ENCODE results near the gene DNM3. TPM values are rescaled to one million over a fixed set of nuclear protein-coding genes. Genes with fewer than 3 reads are reported as not detected.

DNM3 gene
- polyA plus RNA-seq, 3 donors, result 0.15 TPM; not detected in 2

DNA sequence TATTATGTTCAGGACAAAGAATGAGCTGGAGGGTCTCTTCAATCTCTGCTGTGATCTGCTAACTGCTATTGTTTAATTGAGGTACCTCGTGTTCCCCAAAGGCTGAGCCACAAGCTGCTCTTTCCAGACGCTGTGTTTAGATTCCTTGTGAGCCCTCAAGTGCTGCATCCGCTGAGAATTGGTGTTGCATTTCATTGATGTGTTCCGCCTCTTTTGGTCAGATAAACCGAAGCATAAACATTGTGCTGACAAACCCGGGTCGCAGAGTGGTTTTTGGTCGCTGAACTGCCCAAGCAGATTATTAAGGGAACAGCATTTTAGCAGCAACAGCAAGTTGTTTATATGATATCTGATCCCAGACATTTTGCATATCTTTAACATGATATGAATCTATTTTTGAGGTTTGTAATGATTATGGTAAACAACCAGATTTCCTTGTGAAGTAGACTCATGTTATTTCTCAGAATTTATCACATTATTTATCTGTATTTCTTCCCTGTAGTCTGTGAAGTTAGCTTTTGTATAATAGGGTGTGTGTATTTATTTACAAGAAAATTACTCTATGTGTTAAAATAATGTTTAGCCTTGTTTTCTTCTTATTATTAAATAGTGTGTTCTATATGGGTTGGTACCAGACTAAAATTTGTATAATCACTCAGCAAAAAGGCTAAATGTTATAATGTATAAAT, 362.0 kb downstream of the DNM3 start:
- Histone ChIP-seq H3K9me3 (replicated peaks in 1 of 2; ENCODE audit: control insufficient read depth in 1 of 2, insufficient read depth in 1 of 2, low read length in 2 of 2) (peaks cover 0 to 7% of the 10 kb centered on the region in 2 donors), H3K4me3 (replicated peaks in 1 of 3; ENCODE audit: low read depth in 2 of 3, low read length in 3 of 3) (no peak overlapping the region), H3K27me3 (ENCODE audit: control insufficient read depth in 2 of 2, insufficient read depth in 2 of 2, low read length in 2 of 2) (no peaks in the 10 kb centered on the region), H3K79me2 (ENCODE audit: insufficient read depth, low read length) (no peaks in the 10 kb centered on the region), H3K4me1 (ENCODE audit: control insufficient read depth in 1 of 2, insufficient read depth in 2 of 2, low read length in 2 of 2) (no peaks in the 10 kb centered on the region), H2AFZ (ENCODE audit: insufficient read depth, low read depth, low read length, poor library complexity, severe bottlenecking) (no peak overlapping the region), H3K36me3 (replicated peaks in 1 of 2; ENCODE audit: control insufficient read depth in 1 of 2, insufficient read depth in 2 of 2, low read length in 2 of 2) (no peaks in the 10 kb centered on the region), H3K9ac (ENCODE audit: insufficient read depth, low read length, poor library complexity, severe bottlenecking) (no peak overlapping the region), H3K27ac (ENCODE audit: low read depth in 1 of 2, low read length in 2 of 2) (no peak overlapping the region), H3K4me2 (replicated peaks; ENCODE audit: extremely low read depth, low read length, poor library complexity, severe bottlenecking) (no peak overlapping the region), H4K20me1 (ENCODE audit: insufficient read depth, low read length) (no peaks in the 10 kb centered on the region)
- TF ChIP-seq, protein P1, sequence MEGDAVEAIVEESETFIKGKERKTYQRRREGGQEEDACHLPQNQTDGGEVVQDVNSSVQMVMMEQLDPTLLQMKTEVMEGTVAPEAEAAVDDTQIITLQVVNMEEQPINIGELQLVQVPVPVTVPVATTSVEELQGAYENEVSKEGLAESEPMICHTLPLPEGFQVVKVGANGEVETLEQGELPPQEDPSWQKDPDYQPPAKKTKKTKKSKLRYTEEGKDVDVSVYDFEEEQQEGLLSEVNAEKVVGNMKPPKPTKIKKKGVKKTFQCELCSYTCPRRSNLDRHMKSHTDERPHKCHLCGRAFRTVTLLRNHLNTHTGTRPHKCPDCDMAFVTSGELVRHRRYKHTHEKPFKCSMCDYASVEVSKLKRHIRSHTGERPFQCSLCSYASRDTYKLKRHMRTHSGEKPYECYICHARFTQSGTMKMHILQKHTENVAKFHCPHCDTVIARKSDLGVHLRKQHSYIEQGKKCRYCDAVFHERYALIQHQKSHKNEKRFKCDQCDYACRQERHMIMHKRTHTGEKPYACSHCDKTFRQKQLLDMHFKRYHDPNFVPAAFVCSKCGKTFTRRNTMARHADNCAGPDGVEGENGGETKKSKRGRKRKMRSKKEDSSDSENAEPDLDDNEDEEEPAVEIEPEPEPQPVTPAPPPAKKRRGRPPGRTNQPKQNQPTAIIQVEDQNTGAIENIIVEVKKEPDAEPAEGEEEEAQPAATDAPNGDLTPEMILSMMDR (IDR thresholded peaks at IDR 0.05), result no peak
- Mint-ChIP-seq H3K36me3 (no peaks in the 10 kb centered on the region), H3K27me3 (ENCODE audit: low read depth in 3 of 3) (peaks cover 0 to 3% (median 0%) of the 10 kb centered on the region in 3 donors), H3K4me1 (peaks cover 1% of the 10 kb centered on the region), H3K9me3 (peaks cover 15 to 21% (median 16%) of the 10 kb centered on the region in 7 donors), H3K27ac (no peak overlapping the region), H3K4me3 (no peak overlapping the region)
- no peak for DNase-seq
- intact Hi-C loops (cut with micrococcal nuclease), result no loop called here
- WGBS (ENCODE audit: insufficient coverage), result 77% methylated on average over 7 of the region's 8 CpGs

DNA sequence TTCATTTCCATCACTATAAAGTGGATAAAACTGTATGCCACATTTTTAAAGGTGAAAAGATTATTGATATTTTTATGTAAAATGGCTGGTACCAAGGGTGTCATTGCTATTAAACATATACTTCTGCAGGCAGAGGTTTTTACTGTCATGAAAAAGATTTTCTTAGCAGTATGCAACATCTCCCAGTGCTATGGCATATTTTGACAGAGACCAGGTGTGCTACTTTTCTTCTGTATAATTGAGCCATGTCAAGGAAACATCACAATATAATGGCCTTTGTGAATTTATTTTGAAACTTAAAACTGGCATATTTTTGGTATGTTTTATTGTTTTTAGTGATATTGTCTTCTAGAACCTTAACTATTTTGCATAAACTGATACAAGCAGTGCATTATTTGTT, 362.6 kb downstream of the DNM3 start:
- intact Hi-C loops (cut with micrococcal nuclease), result no loop called here
- Mint-ChIP-seq H3K4me1 (peaks cover 1% of the 10 kb centered on the region), H3K27me3 (ENCODE audit: low read depth in 3 of 3) (peaks cover 0 to 3% (median 0%) of the 10 kb centered on the region in 3 donors), H3K36me3 (no peaks in the 10 kb centered on the region), H3K4me3 (no peak overlapping the region), H3K9me3 (peaks cover 9 to 16% (median 10%) of the 10 kb centered on the region in 7 donors), H3K27ac (no peak overlapping the region)
- Histone ChIP-seq H4K20me1 (ENCODE audit: insufficient read depth, low read length) (no peaks in the 10 kb centered on the region), H2AFZ (ENCODE audit: insufficient read depth, low read depth, low read length, poor library complexity, severe bottlenecking) (no peak overlapping the region), H3K4me2 (replicated peaks; ENCODE audit: extremely low read depth, low read length, poor library complexity, severe bottlenecking) (no peak overlapping the region), H3K9me3 (replicated peaks in 1 of 2; ENCODE audit: control insufficient read depth in 1 of 2, insufficient read depth in 1 of 2, low read length in 2 of 2) (peaks cover 0 to 5% of the 10 kb centered on the region in 2 donors), H3K79me2 (ENCODE audit: insufficient read depth, low read length) (no peaks in the 10 kb centered on the region), H3K36me3 (replicated peaks in 1 of 2; ENCODE audit: control insufficient read depth in 1 of 2, insufficient read depth in 2 of 2, low read length in 2 of 2) (no peaks in the 10 kb centered on the region), H3K9ac (ENCODE audit: insufficient read depth, low read length, poor library complexity, severe bottlenecking) (no peak overlapping the region), H3K27me3 (ENCODE audit: control insufficient read depth in 2 of 2, insufficient read depth in 2 of 2, low read length in 2 of 2) (no peaks in the 10 kb centered on the region), H3K4me1 (ENCODE audit: control insufficient read depth in 1 of 2, insufficient read depth in 2 of 2, low read length in 2 of 2) (no peaks in the 10 kb centered on the region), H3K4me3 (replicated peaks in 1 of 3; ENCODE audit: low read depth in 2 of 3, low read length in 3 of 3) (no peak overlapping the region), H3K27ac (ENCODE audit: low read depth in 1 of 2, low read length in 2 of 2) (no peak overlapping the region)
- TF ChIP-seq, protein P1 (IDR thresholded peaks at IDR 0.05), result no peak
- no peak for DNase-seq
